CD4-positive, alpha-beta memory T cell (primary cell): ENCODE data around the gene CAMK2N2. TPM values are rescaled to one million over a fixed set of nuclear protein-coding genes. Genes with fewer than 3 reads are reported as not detected.

Source experiments
- CTCF ChIA-PET: fragments of 350-600 bp; sonication (Branson Sonifier 250); formaldehyde crosslinking; loops from one replicate; lab custom pipeline; 2021; ENCODE audit warnings: inconsistent platforms; ENCODE audit not compliant: partially characterized antibody; lab: Charles Lee
- POLR2A ChIA-PET: fragments of 350-600 bp; sonication (Branson Sonifier 250); formaldehyde crosslinking; loops from one replicate; lab custom pipeline; 2021; ENCODE audit not compliant: partially characterized antibody; lab: Charles Lee
- DNase-seq, 5 donors: peaks; one replicate each; pipeline versions ENCODE4 v3.0.0 to v3.0.0-alpha.2; 2020 to 2022; ENCODE audit warnings: mixed read lengths in 1 of 5
- H3K27ac ChIP-seq: one replicate; pipeline ENCODE4 v1.7.0; 2013; ENCODE audit warnings: low read depth, low read length
- H3K27me3 ChIP-seq: 2 replicates; pipeline ENCODE4 v1.7.0; 2013; ENCODE audit warnings: mild to moderate bottlenecking, low read length, moderate library complexity; ENCODE audit not compliant: insufficient read depth
- H3K36me3 ChIP-seq: 2 replicates; pipeline ENCODE4 v1.7.0; 2013; ENCODE audit warnings: mild to moderate bottlenecking, low read length, moderate library complexity; ENCODE audit not compliant: insufficient read depth
- H3K4me1 ChIP-seq: 2 replicates; pipeline ENCODE4 v1.7.0; 2013; ENCODE audit warnings: mild to moderate bottlenecking, low read length, moderate library complexity; ENCODE audit not compliant: insufficient read depth
- H3K4me3 ChIP-seq, 2 donors: one replicate each; pipeline ENCODE4 v1.7.0; 2013; ENCODE audit warnings: low read length in 2 of 2, mild to moderate bottlenecking in 1 of 2
- H3K9me3 ChIP-seq, 2 donors: one replicate each; pipeline ENCODE4 v1.7.0; 2013; ENCODE audit warnings: low read length in 2 of 2, control low read depth in 1 of 2; ENCODE audit not compliant: control insufficient read depth in 1 of 2
- H3K27ac Mint-ChIP-seq, 7 donors: one replicate each; pipeline ENCODE4 v1.8.0; 2020 to 2021; ENCODE audit warnings: mixed read lengths in 7 of 7, mild to moderate bottlenecking in 6 of 7, inconsistent platforms in 3 of 7, moderate library complexity in 3 of 7
- H3K27me3 Mint-ChIP-seq, 2 donors: one replicate each; pipeline ENCODE4 v1.8.0; 2020 to 2021; ENCODE audit warnings: mixed read lengths in 2 of 2
- H3K36me3 Mint-ChIP-seq, 2 donors: one replicate each; pipeline ENCODE4 v1.8.0; 2020 to 2021; ENCODE audit warnings: mixed read lengths in 2 of 2, inconsistent platforms in 1 of 2, mild to moderate bottlenecking in 1 of 2
- H3K4me1 Mint-ChIP-seq, 4 donors: one replicate each; pipeline ENCODE4 v1.8.0; 2020 to 2021; ENCODE audit warnings: mixed read lengths in 4 of 4, mild to moderate bottlenecking in 1 of 4
- H3K4me3 Mint-ChIP-seq, 8 donors: one replicate each; pipeline ENCODE4 v1.8.0; 2020 to 2021; ENCODE audit warnings: mixed read lengths in 8 of 8, mild to moderate bottlenecking in 7 of 8, moderate library complexity in 6 of 8, inconsistent platforms in 3 of 8
- H3K9me3 Mint-ChIP-seq, 8 donors: one replicate each; pipeline ENCODE4 v1.8.0; 2020 to 2021; ENCODE audit warnings: mixed read lengths in 8 of 8, mild to moderate bottlenecking in 5 of 8, inconsistent platforms in 3 of 8, moderate library complexity in 1 of 8
- intact Hi-C: fragments of 100-400 bp; cut with micrococcal nuclease; formaldehyde crosslinking; loops from one replicate; pipeline ENCODE4 v1.15.1; 2023
- polyA plus RNA-seq, 2 donors: library from polyadenylated mRNA; unstranded; fragments of 300-500 nt; fragmentation: Illumina TruSeq; gene quantifications; one replicate each; pipeline ENCODE4 v1.2.3, GENCODE V29; 2021
- total RNA-seq, 2 experiments: library from RNA; stranded (reverse); gene quantifications; one replicate each; pipeline ENCODE4 v1.2.3, GENCODE V29; 2021

The CAMK2N2 gene
- total and polyA plus RNA-seq, 4 experiments from 2014 or later, result 0.25 TPM; not detected in 3

DNA sequence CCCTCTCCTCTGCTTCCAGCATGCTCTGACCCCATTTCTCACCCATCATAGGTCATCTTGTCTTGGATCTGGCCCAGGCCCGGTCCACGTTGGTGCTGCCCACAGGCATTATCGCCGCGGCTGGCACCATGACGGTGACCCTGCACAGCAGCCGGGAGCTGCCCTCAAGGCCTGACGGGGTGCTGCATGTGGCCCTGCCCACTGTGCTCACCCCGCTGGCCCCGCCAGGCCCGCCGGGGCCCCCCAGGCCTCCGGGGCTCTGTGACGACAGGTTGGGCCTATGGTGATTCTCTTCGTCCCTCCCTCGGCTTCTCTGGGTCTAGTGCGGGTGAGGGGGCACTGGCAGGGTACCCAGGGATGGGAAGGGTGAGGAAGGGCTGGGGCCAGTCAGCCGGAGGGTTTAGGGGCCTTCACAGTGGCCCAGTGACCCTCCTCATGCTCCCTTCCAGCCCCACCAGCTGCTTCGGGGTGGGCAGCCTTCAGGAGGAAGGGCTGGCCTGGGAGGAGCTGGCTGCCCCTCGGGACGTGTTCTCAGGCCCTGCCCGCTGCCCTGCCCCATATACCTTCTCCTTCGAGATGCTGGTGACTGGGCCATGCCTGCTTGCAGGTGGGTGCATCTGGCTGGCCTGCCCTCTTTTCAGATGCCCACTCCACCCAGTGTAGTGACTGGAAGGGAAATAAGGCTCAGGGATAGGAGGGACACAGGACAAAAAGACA, 28.1 kb downstream of the CAMK2N2 start:
- no peaks in the 10 kb centered on the region for H3K9me3 ChIP-seq
- POLR2A ChIA-PET, result no interaction called here
- H3K27me3 Mint-ChIP-seq, result peaks cover 27 to 32% of the 10 kb centered on the region in 2 donors
- no peak overlapping the region for H3K27ac Mint-ChIP-seq
- peaks cover 11% of the 10 kb centered on the region for H3K4me1 ChIP-seq
- H3K4me3 ChIP-seq, result no peak overlapping the region
- DNase-seq, result no peak
- CTCF ChIA-PET, result interaction anchor here (0.6 kb wide), 1 partner anchor 54 kb away, joined by 4 read pairs; no protein-coding TSS in a partner anchor
- peaks cover 0 to 2% (median 0%) of the 10 kb centered on the region in 8 donors for H3K9me3 Mint-ChIP-seq
- no peak overlapping the region for H3K27ac ChIP-seq
- intact Hi-C loops, result no loop called here
- no peak overlapping the region for H3K4me3 Mint-ChIP-seq
- no peaks in the 10 kb centered on the region for H3K36me3 ChIP-seq
- peaks cover 35% of the 10 kb centered on the region for H3K27me3 ChIP-seq
- H3K4me1 Mint-ChIP-seq, result peaks cover 5 to 17% (median 7%) of the 10 kb centered on the region in 4 donors
- no peaks in the 10 kb centered on the region for H3K36me3 Mint-ChIP-seq

DNA sequence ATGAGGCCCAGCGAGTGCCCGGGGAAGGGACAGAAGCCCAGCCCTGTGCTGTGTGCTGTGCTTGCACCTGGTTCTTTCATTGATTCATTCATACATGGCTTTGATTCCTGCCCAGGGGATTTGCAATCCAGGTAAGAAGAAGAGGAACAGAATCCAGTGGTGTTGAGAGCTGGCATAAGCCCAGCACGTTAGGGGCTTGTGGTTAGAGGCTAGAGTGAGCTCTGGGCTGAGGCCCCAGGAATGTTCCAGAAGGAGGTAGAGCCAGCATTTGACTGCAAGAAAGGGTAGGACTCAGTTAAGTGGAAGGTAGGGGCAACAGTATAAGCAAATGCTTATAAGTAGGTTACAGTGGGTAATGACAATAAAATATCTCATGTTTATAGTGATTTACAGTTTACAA, 29.7 kb downstream of the CAMK2N2 start:
- POLR2A ChIA-PET, result no interaction called here

DNA sequence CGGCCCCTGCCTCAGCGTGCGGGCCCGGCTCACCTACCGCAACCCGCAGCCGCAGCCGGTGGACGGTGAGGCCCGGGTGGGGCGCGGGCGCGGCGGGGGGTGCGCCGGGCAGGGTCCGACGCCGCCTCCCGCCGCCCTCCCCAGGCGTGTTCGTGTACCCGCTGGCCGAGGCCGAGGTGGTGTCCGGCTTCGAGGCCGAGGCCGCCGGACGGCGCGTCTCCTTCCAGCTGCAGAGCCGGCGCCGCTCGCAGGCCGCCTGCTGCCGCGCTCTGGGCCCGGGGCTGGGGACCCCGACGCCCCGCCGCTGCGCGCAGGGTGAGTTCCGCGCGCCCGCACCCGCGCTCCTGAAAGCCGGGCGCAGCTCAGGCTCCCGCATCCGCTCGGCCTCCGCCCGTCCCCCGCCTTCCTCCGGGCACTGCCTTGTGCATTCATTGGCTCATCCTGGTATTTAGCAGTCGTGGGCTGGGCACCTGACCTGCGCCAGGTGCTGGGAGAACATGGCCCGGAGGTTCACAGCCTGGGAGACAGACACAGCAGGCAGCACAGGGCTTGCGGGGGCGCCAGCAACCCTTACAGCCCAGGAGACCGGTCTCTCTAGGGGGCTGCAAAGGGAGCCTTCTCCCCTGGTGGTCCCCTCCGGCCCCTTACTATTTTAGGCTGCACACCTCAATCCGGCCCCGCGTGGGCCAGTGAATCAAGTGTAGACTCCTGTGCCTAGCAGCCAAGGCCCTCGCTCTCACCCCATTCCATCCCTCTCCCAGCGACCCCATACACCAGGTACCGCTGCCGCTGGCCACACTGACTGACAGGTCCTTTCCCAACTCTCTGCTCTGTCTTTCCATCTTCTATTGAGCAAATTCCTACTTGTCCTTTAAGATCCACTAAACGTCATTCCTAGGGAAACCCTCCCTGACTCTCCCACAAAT, 30.5 kb downstream of the CAMK2N2 start:
- intact Hi-C loops, result no loop called here
- CTCF ChIA-PET, result interaction anchor here (1.1 to 5.4 kb wide), 3 partner anchors 9 to 58 kb away, joined by 3 to 76 read pairs (median 3); partner anchors contain the start of gene EEF1AKMT4

More for the DNA sequence above, 29.7 kb downstream of the CAMK2N2 start:
- H3K9me3 Mint-ChIP-seq, result peaks cover 0 to 2% (median 0%) of the 10 kb centered on the region in 8 donors
- H3K4me3 ChIP-seq, result no peak overlapping the region
- H3K4me3 Mint-ChIP-seq, result peak overlapping the region; percentile 58 to 93 (median 81)
- no peaks in the 10 kb centered on the region for H3K9me3 ChIP-seq
- H3K4me1 Mint-ChIP-seq, result peaks cover 5 to 17% (median 7%) of the 10 kb centered on the region in 4 donors
- H3K27me3 ChIP-seq, result peaks cover 40% of the 10 kb centered on the region
- no peak for DNase-seq
- intact Hi-C loops, result no loop called here
- H3K36me3 Mint-ChIP-seq, result no peaks in the 10 kb centered on the region
- H3K36me3 ChIP-seq, result no peaks in the 10 kb centered on the region
- CTCF ChIA-PET, result interaction anchor here (1.1 kb wide), 2 partner anchors 10 to 18 kb away, joined by 3 read pairs; partner anchors contain the start of gene EEF1AKMT4
- H3K27ac ChIP-seq, result no peak overlapping the region
- peaks cover 34 to 39% of the 10 kb centered on the region in 2 donors for H3K27me3 Mint-ChIP-seq
- H3K27ac Mint-ChIP-seq, result no peak overlapping the region
- peaks cover 11% of the 10 kb centered on the region for H3K4me1 ChIP-seq

DNA sequence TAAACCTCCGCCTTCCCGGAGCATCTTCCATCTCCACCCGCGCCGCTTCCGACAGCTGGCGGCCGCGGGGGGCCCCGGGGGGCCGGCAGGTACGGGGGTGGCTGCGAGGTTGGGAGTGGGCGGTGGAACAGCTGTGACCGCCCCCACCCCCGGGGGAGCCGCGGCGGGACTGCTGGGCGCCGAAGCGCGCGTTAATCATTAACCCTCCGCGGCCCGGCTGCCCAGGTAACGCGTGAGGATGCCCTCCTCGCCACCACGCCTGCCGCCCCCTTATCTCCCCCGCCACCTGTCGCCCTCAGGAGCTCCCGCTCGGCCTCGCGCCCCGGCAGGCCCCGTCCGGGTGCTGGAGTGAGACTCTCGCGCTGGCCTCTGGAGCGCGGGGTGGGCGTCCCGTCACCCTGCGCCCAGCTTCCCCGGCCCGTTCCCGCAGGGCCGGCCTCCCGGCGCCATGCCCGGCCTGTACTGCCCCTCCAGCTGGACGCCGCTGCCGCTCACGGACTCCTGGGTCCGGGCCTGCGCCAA, 31.2 kb downstream of the CAMK2N2 start:
- no peaks in the 10 kb centered on the region for H3K9me3 ChIP-seq
- no peaks in the 10 kb centered on the region for H3K36me3 ChIP-seq
- peak overlapping the region in 1 of 8 donors; percentile 73 for H3K4me3 Mint-ChIP-seq
- H3K4me1 ChIP-seq, result peaks cover 11% of the 10 kb centered on the region
- POLR2A ChIA-PET, result interaction anchor here (1.2 kb wide), 1 partner anchor 20 kb away, joined by 4 read pairs; the partner anchor contains the start of gene EEF1AKMT4
- peaks cover 43 to 45% of the 10 kb centered on the region in 2 donors for H3K27me3 Mint-ChIP-seq
- no peak overlapping the region for H3K27ac ChIP-seq
- CTCF ChIA-PET, result interaction anchor here (1.0 to 5.4 kb wide), 6 partner anchors 13 to 124 kb away, joined by 3 to 76 read pairs (median 3); partner anchors contain the start of gene EEF1AKMT4
- no peak overlapping the region for H3K27ac Mint-ChIP-seq
- H3K4me3 ChIP-seq, result peak overlapping the region in 1 of 2 donors; percentile 51
- peaks cover 0 to 2% (median 0%) of the 10 kb centered on the region in 8 donors for H3K9me3 Mint-ChIP-seq
- H3K36me3 Mint-ChIP-seq, result no peaks in the 10 kb centered on the region
- peaks cover 40% of the 10 kb centered on the region for H3K27me3 ChIP-seq
- DNase-seq, result no peak
- H3K4me1 Mint-ChIP-seq, result peaks cover 5 to 17% (median 7%) of the 10 kb centered on the region in 4 donors
- intact Hi-C loops, result no loop called here

More for the DNA sequence above, 30.5 kb downstream of the CAMK2N2 start:
- Mint-ChIP-seq H3K4me1 (peaks cover 5 to 17% (median 7%) of the 10 kb centered on the region in 4 donors), H3K27ac (peak overlapping the region in 2 of 7 donors; percentile 64 to 73), H3K27me3 (peaks cover 39 to 40% of the 10 kb centered on the region in 2 donors), H3K4me3 (peak overlapping the region; percentile 64 to 93 (median 81)), H3K9me3 (peaks cover 0 to 2% (median 0%) of the 10 kb centered on the region in 8 donors), H3K36me3 (no peaks in the 10 kb centered on the region)
- peak overlapping the region in 1 of 2 donors; percentile 51 for H3K4me3 ChIP-seq
- H3K4me1 ChIP-seq, result peaks cover 11% of the 10 kb centered on the region
- no peaks in the 10 kb centered on the region for H3K36me3 ChIP-seq
- no peak for DNase-seq
- H3K9me3 ChIP-seq, result no peaks in the 10 kb centered on the region
- H3K27me3 ChIP-seq, result peaks cover 40% of the 10 kb centered on the region
- POLR2A ChIA-PET, result interaction anchor here (1.2 kb wide), 1 partner anchor 19 kb away, joined by 4 read pairs; the partner anchor contains the start of gene EEF1AKMT4
- H3K27ac ChIP-seq, result no peak overlapping the region

DNA sequence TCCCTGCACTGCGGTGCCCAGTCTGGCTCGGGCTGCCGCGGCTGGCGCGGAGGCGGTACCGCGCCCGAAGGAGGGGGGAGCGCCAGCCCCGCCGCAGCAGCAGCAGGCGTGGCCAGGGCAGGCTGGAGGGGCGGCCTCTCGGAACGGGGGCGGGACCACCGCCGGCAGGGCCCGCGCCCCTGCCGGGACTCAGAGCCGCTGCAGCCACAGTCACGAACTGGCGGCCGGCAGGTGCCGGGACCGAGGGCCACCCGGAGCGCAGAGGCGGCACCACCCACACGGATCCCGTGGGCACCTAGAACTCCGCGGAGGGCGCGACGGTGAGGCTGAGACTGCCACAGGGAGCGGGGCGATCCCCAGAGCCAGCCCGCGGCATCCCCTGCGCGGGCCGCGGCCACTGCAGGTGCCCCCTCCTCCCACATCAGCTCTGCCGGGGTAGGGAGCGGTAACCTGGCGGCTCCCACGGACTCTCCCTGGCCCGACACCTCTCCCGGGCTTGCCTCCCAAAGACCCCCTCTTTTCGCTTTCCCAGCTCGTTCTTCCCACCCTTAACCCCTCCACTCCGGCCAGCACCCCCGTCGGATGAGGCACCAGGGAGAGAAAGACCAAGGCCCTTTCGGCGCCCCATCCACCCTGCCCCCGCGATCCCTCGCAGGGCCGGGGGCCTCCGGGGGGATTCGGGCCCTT, 31.8 kb downstream of the CAMK2N2 start, which contains the start of gene VWA5B2:
VWA5B2 (plus strand) TSS at position 192 of the 687 bp plus-strand sequence. CDS start 944 bp downstream, outside the sequence.
- Histone ChIP-seq H3K4me3 (peak within 1 kb of the TSS; percentile 23 to 51), H3K4me1 (peaks cover 11% of the 10 kb centered on the region), H3K27me3 (peaks cover 40% of the 10 kb centered on the region), H3K9me3 (no peaks in the 10 kb centered on the region), H3K36me3 (no peaks in the 10 kb centered on the region), H3K27ac (no peak within 1 kb of the TSS)
- intact Hi-C loops, result loop anchor here (5.0 kb wide), 1 partner anchor 42 kb away; the partner anchor contains the start of gene ABCF3
- CTCF ChIA-PET, result interaction anchor here (1.0 to 5.4 kb wide), 7 partner anchors 14 to 221 kb away, joined by 3 to 76 read pairs (median 3); partner anchors contain the start of gene EEF1AKMT4
- peak within 1 kb of the TSS; percentile 53 to 76 (median 66) for H3K4me3 Mint-ChIP-seq
- peak; percentile 69 to 77 (median 70) for DNase-seq
- H3K27me3 Mint-ChIP-seq, result peaks cover 44 to 46% of the 10 kb centered on the region in 2 donors
- peaks cover 5 to 17% (median 7%) of the 10 kb centered on the region in 4 donors for H3K4me1 Mint-ChIP-seq
- peaks cover 0 to 2% (median 0%) of the 10 kb centered on the region in 8 donors for H3K9me3 Mint-ChIP-seq
- POLR2A ChIA-PET, result interaction anchor here (1.2 kb wide), 1 partner anchor 20 kb away, joined by 4 read pairs; the partner anchor contains the start of gene EEF1AKMT4
- peak within 1 kb of the TSS in 1 of 7 donors; percentile 76 for H3K27ac Mint-ChIP-seq
- H3K36me3 Mint-ChIP-seq, result no peaks in the 10 kb centered on the region
